SU-DHL-6 (cell line): ENCODE results near the gene VPS52.

Experiments
- CTCF ChIP-seq: fragments of 200-600 bp; sonication (generic); IDR thresholded peaks from one replicate; pipeline ENCODE4 v1.5.1; 2017; ENCODE audit warnings: antibody characterized with exemption, mild to moderate bottlenecking, low read length, moderate library complexity; ENCODE audit not compliant: insufficient read depth, poor library complexity, severe bottlenecking
- EZH2phosphoT487 ChIP-seq: fragments of 200-600 bp; sonication (generic), shearing (Covaris generic); conservative IDR thresholded peaks from 2 replicates; pipeline ENCODE4 v1.6.1; 2018; ENCODE audit warnings: mild to moderate bottlenecking, antibody characterized with exemption, low read length, moderate library complexity, mixed read lengths

- TF ChIP-seq CTCF (no peak), EZH2phosphoT487 (no peak)
Observed at GRCh38 chr6:33305052-33305451, 33.4 kb upstream of the VPS52 start.
